ENCODE data around the gene SLFN13. TPM values are rescaled to one million over a fixed set of nuclear protein-coding genes. Genes with fewer than 3 reads are reported as not detected.

Gene SLFN13
- total RNA-seq, 1 experiment from 2014 or later: 56.5 TPM

DNA sequence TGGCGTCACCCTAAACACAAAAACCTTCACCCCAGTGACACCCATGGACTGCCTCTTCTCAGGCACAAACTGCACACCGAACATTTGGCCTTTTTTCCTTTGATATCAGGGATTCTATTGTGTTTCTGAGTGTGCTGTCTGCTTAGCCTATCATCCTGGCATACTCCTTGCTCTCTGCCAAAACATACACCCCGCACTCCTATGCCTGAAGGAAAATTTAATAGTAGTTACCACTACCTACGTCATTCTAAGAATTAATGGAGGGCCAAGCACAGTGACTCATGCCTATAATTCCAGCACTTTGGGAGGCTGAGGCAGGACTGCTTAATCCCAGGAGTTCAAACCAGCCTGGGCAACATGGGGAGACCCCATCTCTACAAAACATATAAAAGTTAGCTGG lies 19.9 kb upstream of the SLFN13 start:
- H3K9me3 ChIP-seq (ENCODE audit: control insufficient read depth, insufficient read depth, low read depth, low read length): no peaks in the 10 kb centered on the region
- BruUV-seq (replicated peaks): no TSS peak
- intact Hi-C loops (cut with micrococcal nuclease; ENCODE audit: unreplicated experiment): no loop called here
- CTCF ChIA-PET: no interaction called here
- H3K27me3 ChIP-seq (ENCODE audit: control insufficient read depth, insufficient read depth, low read length): 0 out of 2 replicates have a peak, but pooled peaks cover 2% of the 10 kb centered on the region
- POLR2A ChIA-PET: no interaction called here
- TF ChIP-seq POLR2AphosphoS5 (IDR thresholded peaks at IDR 0.05; ENCODE audit: low read depth, low read length) (no peak), SIN3A (IDR thresholded peaks at IDR 0.05; ENCODE audit: borderline replicate concordance, insufficient read depth, low read depth, low read length) (no peak), TCF7L2 (IDR thresholded peaks at IDR 0.05; ENCODE audit: low read depth, low read length) (no peak)
- TF ChIP-seq, protein P1, sequence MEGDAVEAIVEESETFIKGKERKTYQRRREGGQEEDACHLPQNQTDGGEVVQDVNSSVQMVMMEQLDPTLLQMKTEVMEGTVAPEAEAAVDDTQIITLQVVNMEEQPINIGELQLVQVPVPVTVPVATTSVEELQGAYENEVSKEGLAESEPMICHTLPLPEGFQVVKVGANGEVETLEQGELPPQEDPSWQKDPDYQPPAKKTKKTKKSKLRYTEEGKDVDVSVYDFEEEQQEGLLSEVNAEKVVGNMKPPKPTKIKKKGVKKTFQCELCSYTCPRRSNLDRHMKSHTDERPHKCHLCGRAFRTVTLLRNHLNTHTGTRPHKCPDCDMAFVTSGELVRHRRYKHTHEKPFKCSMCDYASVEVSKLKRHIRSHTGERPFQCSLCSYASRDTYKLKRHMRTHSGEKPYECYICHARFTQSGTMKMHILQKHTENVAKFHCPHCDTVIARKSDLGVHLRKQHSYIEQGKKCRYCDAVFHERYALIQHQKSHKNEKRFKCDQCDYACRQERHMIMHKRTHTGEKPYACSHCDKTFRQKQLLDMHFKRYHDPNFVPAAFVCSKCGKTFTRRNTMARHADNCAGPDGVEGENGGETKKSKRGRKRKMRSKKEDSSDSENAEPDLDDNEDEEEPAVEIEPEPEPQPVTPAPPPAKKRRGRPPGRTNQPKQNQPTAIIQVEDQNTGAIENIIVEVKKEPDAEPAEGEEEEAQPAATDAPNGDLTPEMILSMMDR (IDR thresholded peaks at IDR 0.05): no peak
- TF ChIP-seq, protein P2, sequence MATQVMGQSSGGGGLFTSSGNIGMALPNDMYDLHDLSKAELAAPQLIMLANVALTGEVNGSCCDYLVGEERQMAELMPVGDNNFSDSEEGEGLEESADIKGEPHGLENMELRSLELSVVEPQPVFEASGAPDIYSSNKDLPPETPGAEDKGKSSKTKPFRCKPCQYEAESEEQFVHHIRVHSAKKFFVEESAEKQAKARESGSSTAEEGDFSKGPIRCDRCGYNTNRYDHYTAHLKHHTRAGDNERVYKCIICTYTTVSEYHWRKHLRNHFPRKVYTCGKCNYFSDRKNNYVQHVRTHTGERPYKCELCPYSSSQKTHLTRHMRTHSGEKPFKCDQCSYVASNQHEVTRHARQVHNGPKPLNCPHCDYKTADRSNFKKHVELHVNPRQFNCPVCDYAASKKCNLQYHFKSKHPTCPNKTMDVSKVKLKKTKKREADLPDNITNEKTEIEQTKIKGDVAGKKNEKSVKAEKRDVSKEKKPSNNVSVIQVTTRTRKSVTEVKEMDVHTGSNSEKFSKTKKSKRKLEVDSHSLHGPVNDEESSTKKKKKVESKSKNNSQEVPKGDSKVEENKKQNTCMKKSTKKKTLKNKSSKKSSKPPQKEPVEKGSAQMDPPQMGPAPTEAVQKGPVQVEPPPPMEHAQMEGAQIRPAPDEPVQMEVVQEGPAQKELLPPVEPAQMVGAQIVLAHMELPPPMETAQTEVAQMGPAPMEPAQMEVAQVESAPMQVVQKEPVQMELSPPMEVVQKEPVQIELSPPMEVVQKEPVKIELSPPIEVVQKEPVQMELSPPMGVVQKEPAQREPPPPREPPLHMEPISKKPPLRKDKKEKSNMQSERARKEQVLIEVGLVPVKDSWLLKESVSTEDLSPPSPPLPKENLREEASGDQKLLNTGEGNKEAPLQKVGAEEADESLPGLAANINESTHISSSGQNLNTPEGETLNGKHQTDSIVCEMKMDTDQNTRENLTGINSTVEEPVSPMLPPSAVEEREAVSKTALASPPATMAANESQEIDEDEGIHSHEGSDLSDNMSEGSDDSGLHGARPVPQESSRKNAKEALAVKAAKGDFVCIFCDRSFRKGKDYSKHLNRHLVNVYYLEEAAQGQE (IDR thresholded peaks at IDR 0.05; ENCODE audit: insufficient read depth in 1 of 2, low read depth in 2 of 2, low read length in 1 of 2): no peak
- no peak overlapping the region for H3K4me3 ChIP-seq (ENCODE audit: low read depth in 2 of 2, low read length in 2 of 2)
- H3K4me1 ChIP-seq (ENCODE audit: control insufficient read depth, insufficient read depth, low read length): no peaks in the 10 kb centered on the region
- H3K27ac ChIP-seq (ENCODE audit: low read length): no peak overlapping the region
- in situ Hi-C loops (cut with HindIII; ENCODE audit: low pct_unique_long_range_greater_than_20kb, low sequenced_read_pairs): no loop called here
- no peaks in the 10 kb centered on the region for H3K36me3 ChIP-seq (ENCODE audit: control insufficient read depth, insufficient read depth, low read length)
- DNase-seq (ENCODE audit: low read depth, low spot score): no peak
- no peak for ATAC-seq

DNA sequence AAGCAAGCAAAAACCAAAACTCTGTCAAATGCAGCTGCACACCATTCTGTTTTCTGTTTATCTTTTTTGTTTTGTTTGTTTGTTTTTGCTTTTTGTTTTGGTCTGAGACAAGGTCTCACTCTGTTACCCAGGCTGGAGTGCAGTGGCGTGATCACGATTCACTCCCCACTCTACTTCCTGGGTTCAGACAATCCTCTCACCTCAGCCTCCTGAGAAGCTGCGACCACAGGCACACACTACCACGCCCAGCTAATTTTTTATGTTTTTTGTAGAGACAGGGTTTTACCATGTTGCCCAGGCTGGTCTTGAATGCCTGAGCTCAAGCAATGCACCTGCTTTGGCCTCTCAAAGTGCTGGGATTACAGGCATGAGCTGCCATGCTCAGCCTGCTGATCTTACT lies 19.3 kb upstream of the SLFN13 start:
- TF ChIP-seq, protein P1 (IDR thresholded peaks at IDR 0.05): no peak
- TF ChIP-seq, protein P2 (IDR thresholded peaks at IDR 0.05; ENCODE audit: insufficient read depth in 1 of 2, low read depth in 2 of 2, low read length in 1 of 2): no peak
- TF ChIP-seq POLR2AphosphoS5 (IDR thresholded peaks at IDR 0.05; ENCODE audit: low read depth, low read length) (no peak), TCF7L2 (IDR thresholded peaks at IDR 0.05; ENCODE audit: low read depth, low read length) (no peak), SIN3A (IDR thresholded peaks at IDR 0.05; ENCODE audit: borderline replicate concordance, insufficient read depth, low read depth, low read length) (no peak)
- ChIA-PET POLR2A (no interaction called here), CTCF (no interaction called here)
- Histone ChIP-seq H3K4me1 (ENCODE audit: control insufficient read depth, insufficient read depth, low read length) (no peaks in the 10 kb centered on the region), H3K9me3 (ENCODE audit: control insufficient read depth, insufficient read depth, low read depth, low read length) (no peaks in the 10 kb centered on the region), H3K4me3 (ENCODE audit: low read depth in 2 of 2, low read length in 2 of 2) (no peak overlapping the region), H3K27me3 (ENCODE audit: control insufficient read depth, insufficient read depth, low read length) (peaks cover 6% of the 10 kb centered on the region; the same call in 1 of the 2 replicates), H3K36me3 (ENCODE audit: control insufficient read depth, insufficient read depth, low read length) (no peaks in the 10 kb centered on the region), H3K27ac (ENCODE audit: low read length) (no peak overlapping the region)
- in situ Hi-C loops (cut with HindIII; ENCODE audit: low pct_unique_long_range_greater_than_20kb, low sequenced_read_pairs): no loop called here
- DNase-seq (ENCODE audit: low read depth, low spot score) (no peak), ATAC-seq (no peak)
- BruUV-seq (replicated peaks): no TSS peak
- intact Hi-C loops (cut with micrococcal nuclease; ENCODE audit: unreplicated experiment): no loop called here
